ENCODE data around the gene TUT4. TPM values are rescaled to one million over a fixed set of nuclear protein-coding genes. Genes with fewer than 3 reads are reported as not detected.
"Not testable (repeated sequence)": the region's sequence is repeated elsewhere in the genome, so short reads cannot be mapped to it uniquely, and the experiment has no call there.

Gene TUT4, protein sequence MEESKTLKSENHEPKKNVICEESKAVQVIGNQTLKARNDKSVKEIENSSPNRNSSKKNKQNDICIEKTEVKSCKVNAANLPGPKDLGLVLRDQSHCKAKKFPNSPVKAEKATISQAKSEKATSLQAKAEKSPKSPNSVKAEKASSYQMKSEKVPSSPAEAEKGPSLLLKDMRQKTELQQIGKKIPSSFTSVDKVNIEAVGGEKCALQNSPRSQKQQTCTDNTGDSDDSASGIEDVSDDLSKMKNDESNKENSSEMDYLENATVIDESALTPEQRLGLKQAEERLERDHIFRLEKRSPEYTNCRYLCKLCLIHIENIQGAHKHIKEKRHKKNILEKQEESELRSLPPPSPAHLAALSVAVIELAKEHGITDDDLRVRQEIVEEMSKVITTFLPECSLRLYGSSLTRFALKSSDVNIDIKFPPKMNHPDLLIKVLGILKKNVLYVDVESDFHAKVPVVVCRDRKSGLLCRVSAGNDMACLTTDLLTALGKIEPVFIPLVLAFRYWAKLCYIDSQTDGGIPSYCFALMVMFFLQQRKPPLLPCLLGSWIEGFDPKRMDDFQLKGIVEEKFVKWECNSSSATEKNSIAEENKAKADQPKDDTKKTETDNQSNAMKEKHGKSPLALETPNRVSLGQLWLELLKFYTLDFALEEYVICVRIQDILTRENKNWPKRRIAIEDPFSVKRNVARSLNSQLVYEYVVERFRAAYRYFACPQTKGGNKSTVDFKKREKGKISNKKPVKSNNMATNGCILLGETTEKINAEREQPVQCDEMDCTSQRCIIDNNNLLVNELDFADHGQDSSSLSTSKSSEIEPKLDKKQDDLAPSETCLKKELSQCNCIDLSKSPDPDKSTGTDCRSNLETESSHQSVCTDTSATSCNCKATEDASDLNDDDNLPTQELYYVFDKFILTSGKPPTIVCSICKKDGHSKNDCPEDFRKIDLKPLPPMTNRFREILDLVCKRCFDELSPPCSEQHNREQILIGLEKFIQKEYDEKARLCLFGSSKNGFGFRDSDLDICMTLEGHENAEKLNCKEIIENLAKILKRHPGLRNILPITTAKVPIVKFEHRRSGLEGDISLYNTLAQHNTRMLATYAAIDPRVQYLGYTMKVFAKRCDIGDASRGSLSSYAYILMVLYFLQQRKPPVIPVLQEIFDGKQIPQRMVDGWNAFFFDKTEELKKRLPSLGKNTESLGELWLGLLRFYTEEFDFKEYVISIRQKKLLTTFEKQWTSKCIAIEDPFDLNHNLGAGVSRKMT (N-terminal part only)
- total RNA-seq: 40.3 TPM

DNA sequence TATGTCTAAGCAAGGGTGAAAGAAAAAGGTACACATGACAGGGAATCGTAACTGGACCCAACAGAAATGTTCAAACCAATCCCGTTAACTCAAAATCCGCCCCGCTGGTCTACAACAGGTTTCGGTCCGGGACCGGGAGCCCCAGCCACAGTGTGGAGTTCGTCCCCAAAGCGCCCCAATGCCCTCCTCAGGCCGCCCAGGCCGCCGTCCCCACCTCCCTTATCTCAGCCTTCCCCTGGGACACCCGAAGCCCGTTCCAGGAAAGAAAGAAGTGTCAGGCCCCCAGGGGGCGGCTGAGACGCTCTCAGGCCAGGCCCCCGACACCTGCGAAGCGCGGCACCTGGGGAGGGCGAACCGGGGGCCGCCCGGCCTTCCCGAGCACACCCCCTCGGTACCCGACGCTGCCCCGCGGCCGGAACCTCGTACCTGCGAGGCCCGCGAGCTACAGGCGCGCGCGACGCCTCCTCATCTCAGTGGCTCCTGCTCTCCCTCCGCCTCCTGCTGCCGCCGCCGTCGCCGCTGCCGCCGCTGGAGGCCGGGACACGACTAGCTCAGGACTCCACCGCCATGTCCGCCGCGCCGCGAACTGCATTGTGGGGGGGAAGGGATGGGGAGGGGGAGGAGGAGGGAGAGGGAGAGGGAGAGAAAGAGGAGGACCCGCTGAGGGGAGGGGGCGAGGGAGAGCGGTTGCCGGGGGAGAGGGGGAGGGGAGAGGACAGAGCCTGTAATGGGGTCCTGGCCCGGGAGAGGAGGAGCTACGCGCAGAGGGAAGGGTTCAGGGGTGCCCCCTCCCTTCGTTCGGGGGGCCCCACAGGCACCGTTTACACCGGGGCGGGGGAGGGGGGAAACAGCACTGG is at the start of gene TUT4:
Gene TUT4 (minus strand): TSS at position 588 of the 857 bp plus-strand sequence. CDS start 26,812 bp downstream, outside the sequence.
- DNase-seq (ENCODE audit: low spot score): peak; percentile 72

DNA sequence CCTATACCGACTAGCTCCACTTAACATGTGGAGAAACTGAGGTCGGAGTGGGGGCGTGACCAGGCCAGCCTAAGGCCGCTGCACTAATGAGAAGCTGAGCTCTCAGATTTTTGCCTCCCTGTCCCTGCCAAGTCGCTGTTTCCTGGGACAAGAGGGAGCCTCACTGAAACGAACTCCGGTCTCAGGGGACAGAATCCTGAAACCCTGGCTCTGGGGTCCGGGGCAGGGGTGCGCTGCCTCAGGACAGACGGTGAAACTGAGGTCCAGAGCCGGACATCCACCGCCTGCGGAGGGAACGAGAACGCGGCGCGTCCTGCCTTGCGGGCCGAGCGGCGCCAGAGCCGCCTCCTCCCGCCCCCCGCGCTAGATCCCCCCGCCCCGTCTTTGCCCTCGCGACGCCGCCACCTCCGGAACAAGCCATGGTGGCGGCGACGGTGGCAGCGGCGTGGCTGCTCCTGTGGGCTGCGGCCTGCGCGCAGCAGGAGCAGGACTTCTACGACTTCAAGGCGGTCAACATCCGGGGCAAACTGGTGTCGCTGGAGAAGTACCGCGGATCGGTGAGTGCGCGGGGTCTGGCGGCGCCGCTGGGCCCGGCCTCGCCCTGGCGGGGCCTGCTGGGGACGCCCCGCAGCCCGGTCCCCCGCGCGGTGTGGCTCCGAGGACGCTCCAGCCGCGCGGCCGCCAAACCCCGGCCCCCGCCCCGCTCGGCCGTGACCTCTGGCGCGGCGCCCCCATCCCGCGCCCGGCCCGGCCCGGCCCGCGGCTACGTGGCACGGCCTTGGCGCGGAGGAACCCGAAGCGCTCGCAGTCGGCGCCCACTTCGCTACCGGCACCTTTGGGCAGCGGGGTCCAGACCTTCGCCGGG is 49.3 kb upstream of the TUT4 start, which contains the start of gene GPX7:
Gene GPX7 (plus strand): TSS at position 381 of the 865 bp plus-strand sequence. CDS start 39 bp downstream, at position 420.
- peak; percentile 19 for DNase-seq (ENCODE audit: low spot score)

DNA sequence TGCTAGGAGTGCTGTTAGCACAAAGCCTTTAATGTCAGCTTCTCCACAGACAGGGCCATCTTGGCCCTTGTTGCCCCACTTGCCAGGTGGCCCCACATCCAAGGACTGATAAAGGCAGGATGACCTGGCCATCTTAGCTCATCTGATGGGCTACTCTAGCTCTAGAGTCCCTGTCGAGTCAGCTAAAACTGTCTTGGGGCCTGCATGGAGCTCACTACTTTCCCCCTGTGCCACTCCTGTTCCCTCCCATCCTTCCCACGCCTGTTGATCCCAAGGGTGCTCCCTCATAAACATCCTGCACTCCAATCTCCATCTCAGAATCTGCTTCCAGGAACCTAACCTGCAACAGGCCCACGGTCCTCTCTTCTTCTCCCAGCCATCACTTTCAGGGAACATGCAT is 48.6 kb upstream of the TUT4 start:
- no peak for DNase-seq (ENCODE audit: low spot score)

DNA sequence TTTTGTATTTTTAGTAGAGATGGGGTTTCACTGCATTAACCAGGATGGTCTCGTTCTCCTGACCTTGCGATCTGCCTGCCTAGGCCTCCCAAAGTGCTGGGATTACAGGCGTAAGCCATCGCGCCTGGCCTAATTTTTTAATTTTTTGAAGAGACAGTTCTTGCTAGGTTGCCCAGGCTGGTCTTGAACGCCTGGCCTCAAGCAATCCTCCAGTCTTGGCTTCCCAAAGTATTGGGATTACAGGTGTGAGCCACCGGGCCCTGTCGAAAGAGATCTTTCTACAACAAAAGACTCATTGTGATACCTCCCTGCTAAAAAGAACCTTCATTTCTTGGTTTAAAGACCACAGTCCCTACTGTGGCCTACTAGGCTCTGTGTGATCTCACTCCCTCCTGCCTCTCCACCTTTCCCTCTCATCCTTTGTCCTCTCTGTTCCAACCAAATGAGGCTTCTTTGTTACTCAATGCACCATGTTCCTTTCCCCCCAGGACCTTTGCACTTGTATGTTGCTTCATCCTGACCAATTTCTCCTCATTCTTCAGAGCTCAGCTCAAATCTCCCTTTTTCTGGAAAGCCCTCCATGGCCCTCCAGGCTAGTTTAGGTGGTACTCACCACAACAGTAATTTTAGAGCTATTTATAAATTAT is 47.8 kb upstream of the TUT4 start:
- no peak for DNase-seq (ENCODE audit: low spot score)

DNA sequence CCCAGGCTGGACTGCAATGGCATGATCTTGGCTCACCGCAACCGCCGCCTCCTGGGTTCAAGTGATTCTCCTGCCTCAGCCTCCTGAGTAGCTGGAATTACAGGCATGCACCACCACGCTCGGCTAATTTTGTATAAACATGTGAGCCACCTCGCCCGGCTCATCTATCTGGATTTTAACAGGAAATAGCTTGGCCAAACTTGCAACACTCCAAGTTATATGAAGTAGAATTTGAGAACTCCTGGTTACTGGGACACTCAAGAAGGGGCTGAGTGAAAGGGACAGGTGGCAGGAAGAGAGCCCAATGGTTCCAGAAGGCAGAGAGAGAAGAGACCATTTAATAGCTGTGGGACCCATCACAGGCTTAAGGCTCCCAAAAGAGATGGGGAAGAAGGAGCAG is 46.3 kb upstream of the TUT4 start:
- DNase-seq (ENCODE audit: low spot score): no peak

DNA sequence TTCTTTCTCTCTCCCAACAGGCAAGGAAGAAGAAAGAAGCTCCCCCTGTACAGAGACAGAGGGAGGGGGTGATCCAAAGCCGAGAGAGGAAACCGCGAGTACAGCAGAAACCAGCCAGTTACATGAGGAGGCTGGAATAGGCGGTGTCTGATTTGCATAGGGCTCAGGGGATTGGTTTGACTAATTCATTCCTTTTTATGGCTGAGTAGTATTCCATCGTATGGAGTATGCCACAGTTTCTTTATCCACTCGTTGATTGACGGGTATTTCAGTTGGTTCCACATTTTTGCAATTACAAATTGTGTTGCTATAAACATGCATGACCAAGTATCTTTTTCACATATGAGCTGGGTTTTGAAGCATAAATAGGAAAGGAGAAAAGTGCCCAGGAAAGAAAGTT is 45.8 kb upstream of the TUT4 start:
- DNase-seq (ENCODE audit: low spot score): no peak

DNA sequence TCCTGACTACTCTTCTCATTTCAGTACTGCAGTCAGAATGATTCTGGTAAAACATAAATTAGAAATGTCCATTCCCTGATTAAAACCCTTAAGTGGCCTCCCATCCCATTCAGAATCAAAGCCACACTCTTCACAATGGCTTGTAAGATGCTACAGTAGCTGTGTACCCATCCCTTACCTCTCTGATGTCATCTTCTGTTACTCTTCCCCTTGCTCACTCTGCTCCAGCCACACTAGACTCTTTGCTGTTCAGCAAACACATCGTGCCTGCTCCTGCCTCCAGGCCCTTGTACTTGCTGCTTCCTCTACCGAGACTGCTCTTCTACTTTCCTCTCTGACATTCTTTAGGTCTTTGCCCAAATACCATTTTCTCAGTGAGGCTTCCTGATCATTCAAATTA is 45.0 kb upstream of the TUT4 start:
- no peak for DNase-seq (ENCODE audit: low spot score)

DNA sequence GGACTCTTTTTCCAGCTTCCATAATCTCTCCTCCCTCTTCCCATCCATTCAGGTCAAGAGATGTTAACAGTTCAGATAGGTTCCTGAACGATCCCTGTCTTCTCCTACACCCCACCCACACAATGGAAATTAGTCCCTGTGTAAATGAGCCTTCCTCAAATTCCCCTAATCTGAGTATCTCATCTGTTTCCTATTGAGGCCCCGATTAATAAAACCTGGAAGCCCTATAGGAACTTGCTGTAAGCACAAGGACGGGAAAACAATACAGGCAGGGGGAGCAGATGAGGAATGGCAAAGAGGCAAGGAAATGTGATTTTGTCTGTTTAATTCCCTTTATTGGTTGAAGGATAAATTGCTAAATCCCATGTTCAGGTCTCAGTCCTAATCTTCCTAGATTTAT is 42.2 kb upstream of the TUT4 start:
- no peak for DNase-seq (ENCODE audit: low spot score)

DNA sequence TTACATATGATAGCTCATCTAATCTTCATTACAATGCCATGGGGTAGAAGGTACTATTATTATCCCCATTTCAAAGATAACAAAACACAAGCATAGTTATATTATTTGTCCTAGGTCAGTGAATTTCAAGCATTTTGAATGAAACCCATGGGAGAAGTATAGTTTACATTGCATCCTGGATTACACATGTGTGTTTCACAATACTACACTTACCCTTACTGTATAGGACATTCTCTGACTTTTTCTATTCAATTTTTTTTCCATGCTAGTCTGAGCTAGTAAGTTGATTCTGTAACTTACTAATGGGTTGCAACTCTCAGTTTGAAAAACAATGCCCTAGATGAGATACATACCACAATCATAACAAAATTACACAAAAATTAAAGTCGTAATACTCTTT is 40.6 kb upstream of the TUT4 start:
- no peak for DNase-seq (ENCODE audit: low spot score)

DNA sequence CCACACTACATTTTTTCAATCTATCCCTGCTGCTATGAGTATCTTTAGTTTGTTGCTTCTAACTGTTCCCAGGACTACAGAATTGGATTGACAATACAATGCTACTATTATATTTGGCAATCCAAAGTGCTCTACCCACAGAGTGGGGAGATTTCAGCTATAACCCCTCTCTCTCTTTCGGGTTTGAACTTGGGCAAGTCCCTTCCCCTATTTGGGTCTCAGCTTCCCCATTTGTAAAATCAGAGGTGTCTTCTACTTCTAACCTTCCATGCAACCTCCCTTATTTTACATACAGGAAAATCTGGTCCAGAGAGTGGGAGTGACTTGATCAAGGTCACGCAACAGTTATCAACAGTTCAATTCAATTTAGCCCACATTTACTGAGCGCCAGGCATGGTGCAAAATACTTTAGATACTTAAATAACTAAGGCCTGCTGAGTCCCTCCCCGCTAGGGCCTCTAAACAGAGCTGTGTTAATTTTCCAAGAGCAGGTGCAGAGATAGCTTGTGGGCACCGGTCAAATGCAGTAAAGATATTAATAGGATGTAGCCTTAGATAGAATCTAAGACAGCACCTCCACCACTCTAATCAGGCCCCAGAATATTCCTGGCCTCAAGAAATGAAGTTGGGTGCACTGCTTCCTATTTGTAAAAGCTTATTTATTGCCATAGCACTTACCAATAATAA is 39.9 kb upstream of the TUT4 start:
- DNase-seq (ENCODE audit: low spot score): no peak

DNA sequence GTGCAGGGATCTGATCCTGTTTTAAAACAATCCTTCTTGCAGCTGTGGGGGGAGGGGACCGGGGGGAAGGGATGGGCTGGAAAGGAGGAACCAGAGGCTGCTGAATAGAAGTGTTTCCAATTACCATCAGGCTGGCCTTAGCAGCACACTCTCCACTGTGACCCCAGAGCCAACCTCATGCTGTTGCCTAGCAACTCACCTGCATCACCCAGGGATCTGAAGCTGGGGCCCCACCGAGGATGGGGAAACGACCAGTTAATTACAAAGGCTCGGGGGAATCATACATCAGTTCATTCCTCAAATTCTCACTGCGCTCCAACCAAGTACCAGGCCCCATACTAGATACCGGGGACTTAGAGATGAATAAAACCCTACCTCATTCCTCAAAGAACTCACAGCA is 37.4 kb upstream of the TUT4 start:
- no peak for DNase-seq (ENCODE audit: low spot score)

DNA sequence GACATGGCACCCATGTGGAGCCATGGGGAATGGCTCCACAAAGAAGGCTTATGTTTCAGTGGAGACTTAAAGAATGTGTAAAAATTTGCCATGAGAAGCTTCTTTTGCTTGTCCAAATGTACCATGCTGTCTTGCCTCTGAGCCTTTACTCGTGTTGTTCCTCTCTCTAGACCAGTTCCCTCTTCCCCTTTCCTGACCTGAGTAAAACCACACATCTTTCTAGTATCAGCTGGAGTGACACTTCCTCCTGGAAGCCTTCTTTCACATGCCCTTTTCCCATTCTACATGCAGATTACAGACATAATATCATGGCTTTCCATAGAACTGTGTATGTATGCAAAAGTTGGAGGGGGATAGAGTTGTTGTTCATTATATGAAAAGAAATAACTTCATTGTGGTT is 35.6 kb upstream of the TUT4 start:
- DNase-seq (ENCODE audit: low spot score): no peak

DNA sequence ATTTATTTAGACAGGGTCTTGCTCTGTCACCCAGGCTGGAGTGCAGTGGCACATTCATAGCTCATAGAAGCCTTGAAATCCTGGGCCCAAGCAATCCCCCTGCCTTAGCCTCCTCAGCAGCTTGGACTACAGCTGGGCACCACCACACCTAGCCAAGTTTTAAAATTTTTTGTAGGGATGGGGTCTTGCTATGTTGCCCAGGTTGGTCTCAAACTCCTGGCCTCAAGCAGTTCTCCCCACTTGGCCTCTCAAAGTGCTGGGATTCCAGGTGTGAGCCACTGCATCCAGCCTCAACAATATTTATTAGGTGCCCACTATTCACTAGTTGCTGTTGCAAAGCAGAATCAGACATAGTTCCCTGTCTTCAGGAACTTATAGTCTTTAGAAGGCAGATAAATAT is 35.1 kb upstream of the TUT4 start:
- DNase-seq (ENCODE audit: low spot score): no peak

DNA sequence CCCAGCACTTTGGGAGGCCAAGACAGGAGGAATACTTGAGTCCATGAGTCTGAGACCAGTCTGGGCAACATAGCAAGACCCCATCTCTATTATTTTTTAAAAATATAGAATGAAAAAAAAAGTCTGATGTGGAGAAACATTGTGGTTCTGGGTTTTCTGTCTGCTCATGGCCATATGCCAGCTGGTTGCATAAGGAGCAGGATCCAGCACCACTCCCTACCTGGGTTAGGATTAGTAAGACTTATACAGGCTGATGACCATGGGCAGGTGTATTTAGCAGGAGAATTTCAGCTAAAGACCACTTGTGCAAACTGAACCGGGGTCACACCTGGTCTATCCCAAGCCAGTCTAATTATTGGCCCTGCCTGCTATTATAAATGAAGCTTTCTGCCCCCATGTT is 32.6 kb upstream of the TUT4 start:
- no peak for DNase-seq (ENCODE audit: low spot score)

DNA sequence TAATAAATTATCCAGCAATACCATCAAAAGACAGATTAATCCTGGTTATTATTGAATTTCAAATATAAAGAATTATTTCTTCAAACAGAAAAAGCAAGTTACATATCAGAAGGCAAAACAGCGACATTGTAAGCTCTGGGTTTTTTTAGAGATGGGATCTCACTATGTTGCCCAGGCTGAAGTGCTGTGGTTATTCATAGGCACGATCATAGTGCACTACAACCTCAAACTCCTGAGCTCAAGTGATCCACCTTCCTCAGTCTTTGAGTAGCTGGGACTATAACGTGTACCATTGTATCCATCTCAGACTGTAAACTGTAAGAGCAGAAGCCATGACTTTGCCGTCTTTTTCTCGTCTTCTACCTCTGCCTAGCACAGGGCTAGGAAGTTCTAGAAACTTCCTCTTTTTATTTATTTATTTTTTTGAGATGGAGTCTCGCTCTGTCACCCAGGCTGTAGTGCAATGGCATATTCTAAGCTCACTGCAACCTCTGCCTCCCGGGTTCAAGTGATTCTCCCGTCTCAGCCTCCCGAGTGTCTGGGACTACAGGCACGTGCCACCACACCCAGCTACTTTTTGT is 29.3 kb upstream of the TUT4 start:
- DNase-seq (ENCODE audit: low spot score): no peak

DNA sequence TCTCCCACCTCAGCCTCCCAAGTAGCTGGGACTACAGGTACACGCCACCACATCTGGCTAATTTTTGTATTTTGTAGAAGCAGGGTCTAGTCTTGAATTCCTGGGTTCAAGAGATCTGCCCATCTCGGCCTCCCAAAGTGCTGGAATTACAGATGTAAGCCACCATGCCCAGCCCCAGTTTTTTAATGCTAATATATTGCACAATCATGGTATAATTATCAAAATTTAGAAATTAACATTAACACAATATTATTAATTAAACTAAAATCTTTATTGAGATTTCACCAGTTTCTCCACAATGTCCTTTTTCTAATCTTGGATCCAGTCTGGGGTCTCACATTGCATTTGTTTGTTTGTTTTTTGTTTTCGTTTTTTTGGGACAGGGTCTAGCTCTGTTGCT is 27.4 kb upstream of the TUT4 start:
- no peak for DNase-seq (ENCODE audit: low spot score)

DNA sequence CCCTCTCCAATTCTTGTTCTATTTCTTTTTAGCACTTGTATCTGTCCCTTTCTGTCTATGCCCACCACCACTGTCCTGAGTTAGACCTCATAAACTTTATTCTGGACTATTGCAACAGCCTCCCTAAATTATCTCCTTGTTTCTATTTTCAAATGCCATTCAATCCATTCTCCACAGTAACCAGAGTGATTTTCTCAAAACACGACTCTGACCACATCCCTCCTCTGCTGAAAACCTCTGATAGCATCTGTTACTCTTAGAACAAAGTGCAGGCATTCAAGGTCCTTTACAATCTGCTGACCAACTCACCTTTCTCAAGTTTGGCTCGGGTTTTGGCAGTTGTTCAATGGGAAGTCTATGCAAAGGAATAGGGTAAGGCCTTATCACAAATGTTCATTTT is 26.5 kb upstream of the TUT4 start:
- DNase-seq (ENCODE audit: low spot score): no peak

DNA sequence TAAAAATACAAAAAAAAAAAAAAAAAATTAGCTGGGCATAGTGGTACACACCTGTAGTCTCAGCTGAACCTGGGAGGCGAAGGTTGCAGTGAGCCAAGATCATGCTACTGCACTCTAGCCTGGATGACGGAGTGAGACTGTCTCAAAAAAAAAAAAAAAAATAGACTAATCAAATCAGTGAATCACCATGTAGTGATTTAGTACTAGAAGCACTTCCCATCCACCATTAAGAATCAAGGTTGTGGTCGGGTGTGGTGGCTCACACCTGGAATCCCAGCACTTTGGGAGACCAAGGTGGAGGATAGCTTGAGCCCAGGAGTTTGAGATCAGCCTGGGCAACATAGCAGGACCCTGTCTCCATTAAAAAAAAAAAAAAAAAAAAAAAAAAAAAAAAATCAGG is 25.2 kb upstream of the TUT4 start:
- not testable (repeated sequence) for DNase-seq (ENCODE audit: low spot score)

DNA sequence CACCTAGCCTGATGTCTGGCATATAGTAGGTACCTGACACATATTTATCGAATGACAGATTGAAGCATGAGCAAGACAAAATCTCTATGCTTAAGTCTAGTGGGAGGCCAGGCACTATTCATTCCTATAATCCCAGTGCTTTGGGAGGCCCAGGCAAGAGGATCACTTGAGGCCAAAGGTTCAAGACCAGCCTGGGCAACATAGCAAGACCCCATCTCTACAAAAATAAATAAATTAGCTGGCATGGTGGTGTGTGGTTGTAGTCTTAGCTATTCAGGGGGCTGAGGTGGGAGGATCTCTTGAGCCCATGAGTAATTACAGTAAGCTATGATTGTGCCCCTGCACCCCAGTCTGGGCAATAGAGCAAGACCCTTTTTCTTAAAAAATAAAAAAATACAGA is 23.2 kb upstream of the TUT4 start:
- no peak for DNase-seq (ENCODE audit: low spot score)

All from mucosa of gallbladder (tissue), 1 donor.